Right atrium auricular region (tissue), 2 donors: Measurements from ENCODE around the gene NACC2. TPM values are rescaled to one million over a fixed set of nuclear protein-coding genes. Genes with fewer than 3 reads are reported as not detected.

Experiments
- DNase-seq: peaks from one replicate; pipeline ENCODE4 v3.0.0-alpha.2; 2019; ENCODE audit warnings: low spot score
- H3K27ac ChIP-seq, 2 donors: fragments of 200-600 bp; sonication (generic); 1 replicate in 1 of 2; 2 replicates in 1 of 2; pipeline ENCODE4 v1.5.1; 2016 to 2019
- H3K27me3 ChIP-seq, 2 donors: fragments of 200-600 bp; sonication (generic); one replicate each; pipeline versions ENCODE4 v1.5.1 to v1.6.0; 2017 to 2019
- H3K36me3 ChIP-seq: fragments of 200-600 bp; sonication (generic); one replicate; pipeline ENCODE4 v1.5.1; 2016
- H3K4me1 ChIP-seq, 2 donors: fragments of 200-600 bp; sonication (generic); one replicate each; pipeline versions ENCODE4 v1.5.1 to v1.6.0; 2017 to 2019
- H3K4me3 ChIP-seq, 2 donors: fragments of 200-600 bp; sonication (generic); 1 replicate in 1 of 2; 2 replicates in 1 of 2; pipeline ENCODE4 v1.5.1; 2017 to 2019; ENCODE audit warnings: mild to moderate bottlenecking in 1 of 2, moderate library complexity in 1 of 2
- H3K9me3 ChIP-seq, 2 donors: fragments of 200-600 bp; sonication (generic); one replicate each; pipeline ENCODE4 v1.5.1; 2019
- total RNA-seq, 2 donors: library from RNA; depleted of rRNA; stranded (reverse); fragments of >200 nt; gene quantifications; one replicate each; pipeline ENCODE4 v1.1.0, GENCODE V29; 2016
- TF ChIP-seq, protein P1 (sequence below), 2 donors: fragments of 200-600 bp; sonication (generic); IDR thresholded peaks; one replicate each; pipeline ENCODE4 v1.5.1; 2019; ENCODE audit warnings: antibody characterized with exemption in 2 of 2

NACC2 gene
- total RNA-seq, 2 donors from 2014 or later = 49.1 to 55.5 TPM

DNA sequence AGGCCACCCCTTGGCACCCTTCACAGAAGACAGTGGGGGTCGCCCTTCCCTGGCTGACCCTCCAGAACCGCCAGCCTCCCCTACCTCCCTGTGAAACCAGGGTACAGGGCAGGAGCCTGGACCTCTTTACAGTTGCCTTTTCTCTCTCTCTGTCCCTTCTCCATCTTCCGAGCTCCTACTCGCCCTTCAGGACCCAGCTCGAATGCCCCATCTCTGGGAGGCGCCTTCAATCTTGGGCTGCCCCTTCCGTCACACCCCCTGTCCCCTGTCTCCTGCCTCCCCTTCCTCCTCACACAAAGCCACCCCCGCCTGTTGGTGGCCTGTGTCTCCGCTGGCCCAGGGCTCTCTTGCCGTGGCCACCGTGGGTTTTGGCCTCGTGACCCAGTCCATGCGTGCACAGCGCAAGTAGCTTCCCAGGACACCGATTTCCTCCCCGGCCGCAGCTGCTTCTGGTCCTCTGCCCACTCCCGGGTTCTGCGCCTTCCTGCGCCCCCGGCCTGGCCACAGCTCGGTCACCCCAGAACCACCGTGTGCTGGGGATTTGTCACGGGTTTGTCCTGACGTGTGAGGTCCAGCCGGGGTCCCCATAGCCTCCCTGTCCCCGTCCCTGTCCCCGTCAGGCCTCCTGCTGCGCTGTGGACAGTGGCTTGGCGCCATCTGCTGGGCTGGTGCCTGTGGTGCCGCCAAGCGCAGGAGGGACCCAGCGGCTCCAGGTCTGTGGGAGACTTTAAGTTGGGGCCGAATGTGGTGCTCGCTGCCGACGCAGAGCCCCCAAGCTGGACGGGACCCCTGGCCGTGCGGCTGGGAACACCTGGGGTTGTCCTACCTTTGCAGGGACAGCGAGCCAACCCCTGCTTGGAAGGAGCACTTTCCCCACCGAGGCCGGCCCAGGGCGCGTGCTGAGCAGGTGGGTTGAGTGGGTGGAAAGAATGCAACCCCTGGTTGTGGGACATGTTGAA lies 27.6 kb upstream of the NACC2 start:
- Histone ChIP-seq H3K4me1 (peaks cover 0 to 28% of the 10 kb centered on the region in 2 donors), H3K27ac (no peak overlapping the region), H3K27me3 (no peaks in the 10 kb centered on the region), H3K4me3 (peak overlapping the region in 1 of 2 donors; percentile 26), H3K9me3 (no peaks in the 10 kb centered on the region), H3K36me3 (no peaks in the 10 kb centered on the region)
- TF ChIP-seq, protein P1, sequence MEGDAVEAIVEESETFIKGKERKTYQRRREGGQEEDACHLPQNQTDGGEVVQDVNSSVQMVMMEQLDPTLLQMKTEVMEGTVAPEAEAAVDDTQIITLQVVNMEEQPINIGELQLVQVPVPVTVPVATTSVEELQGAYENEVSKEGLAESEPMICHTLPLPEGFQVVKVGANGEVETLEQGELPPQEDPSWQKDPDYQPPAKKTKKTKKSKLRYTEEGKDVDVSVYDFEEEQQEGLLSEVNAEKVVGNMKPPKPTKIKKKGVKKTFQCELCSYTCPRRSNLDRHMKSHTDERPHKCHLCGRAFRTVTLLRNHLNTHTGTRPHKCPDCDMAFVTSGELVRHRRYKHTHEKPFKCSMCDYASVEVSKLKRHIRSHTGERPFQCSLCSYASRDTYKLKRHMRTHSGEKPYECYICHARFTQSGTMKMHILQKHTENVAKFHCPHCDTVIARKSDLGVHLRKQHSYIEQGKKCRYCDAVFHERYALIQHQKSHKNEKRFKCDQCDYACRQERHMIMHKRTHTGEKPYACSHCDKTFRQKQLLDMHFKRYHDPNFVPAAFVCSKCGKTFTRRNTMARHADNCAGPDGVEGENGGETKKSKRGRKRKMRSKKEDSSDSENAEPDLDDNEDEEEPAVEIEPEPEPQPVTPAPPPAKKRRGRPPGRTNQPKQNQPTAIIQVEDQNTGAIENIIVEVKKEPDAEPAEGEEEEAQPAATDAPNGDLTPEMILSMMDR (IDR thresholded peaks at IDR 0.05) = peak; percentile 87 to 99
- DNase-seq = peak; percentile 73

DNA sequence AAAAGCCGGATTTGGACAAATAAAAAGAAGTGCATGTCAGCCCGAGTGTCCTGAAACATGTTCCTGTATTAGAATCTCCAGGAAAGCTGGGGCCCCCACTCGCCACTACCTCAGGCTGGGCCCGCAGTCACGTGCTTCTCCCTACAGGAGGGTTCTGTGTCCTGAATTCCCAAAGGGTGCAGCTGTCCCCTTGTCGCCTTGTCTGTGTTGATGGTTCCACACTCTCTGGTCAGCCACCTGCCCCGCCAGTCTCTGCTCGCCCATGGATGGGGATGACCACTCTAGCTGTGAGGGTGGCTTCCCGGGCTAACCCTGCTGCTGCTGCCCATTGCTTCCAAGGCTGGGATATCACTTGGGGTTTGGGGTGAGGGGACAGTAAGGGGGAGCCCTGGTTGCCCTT lies 26.7 kb upstream of the NACC2 start:
- Histone ChIP-seq H3K27me3 (no peaks in the 10 kb centered on the region), H3K36me3 (no peaks in the 10 kb centered on the region), H3K4me1 (peaks cover 0 to 37% of the 10 kb centered on the region in 2 donors), H3K9me3 (no peaks in the 10 kb centered on the region), H3K27ac (no peak overlapping the region), H3K4me3 (no peak overlapping the region)
- DNase-seq = no peak
- TF ChIP-seq, protein P1 (IDR thresholded peaks at IDR 0.05) = no peak

DNA sequence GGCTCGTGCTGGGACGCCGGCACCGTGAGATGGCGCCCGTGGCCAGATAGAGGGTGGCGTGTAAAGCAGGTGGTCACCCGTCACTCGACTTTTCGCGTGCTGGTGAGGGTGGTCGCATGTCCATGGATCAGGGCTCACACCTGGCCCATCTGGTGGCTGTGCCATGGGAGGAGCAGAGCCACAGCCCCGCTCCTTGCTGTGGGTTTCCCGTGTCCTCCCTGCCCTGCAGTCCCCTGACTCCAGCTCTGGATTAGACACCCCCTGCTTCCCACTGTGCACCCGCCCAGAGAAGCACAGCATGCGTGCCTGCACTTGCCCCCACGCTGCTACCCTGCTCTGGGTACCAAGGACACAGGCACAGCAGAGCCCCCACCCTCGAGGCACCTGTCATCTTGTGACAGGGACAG lies 25.4 kb upstream of the NACC2 start:
- Histone ChIP-seq H3K36me3 (peaks cover 12% of the 10 kb centered on the region), H3K27me3 (no peaks in the 10 kb centered on the region), H3K27ac (no peak overlapping the region), H3K4me1 (peaks cover 0 to 38% of the 10 kb centered on the region in 2 donors), H3K4me3 (no peak overlapping the region), H3K9me3 (no peaks in the 10 kb centered on the region)
- TF ChIP-seq, protein P1 (IDR thresholded peaks at IDR 0.05) = no peak
- no peak for DNase-seq

DNA sequence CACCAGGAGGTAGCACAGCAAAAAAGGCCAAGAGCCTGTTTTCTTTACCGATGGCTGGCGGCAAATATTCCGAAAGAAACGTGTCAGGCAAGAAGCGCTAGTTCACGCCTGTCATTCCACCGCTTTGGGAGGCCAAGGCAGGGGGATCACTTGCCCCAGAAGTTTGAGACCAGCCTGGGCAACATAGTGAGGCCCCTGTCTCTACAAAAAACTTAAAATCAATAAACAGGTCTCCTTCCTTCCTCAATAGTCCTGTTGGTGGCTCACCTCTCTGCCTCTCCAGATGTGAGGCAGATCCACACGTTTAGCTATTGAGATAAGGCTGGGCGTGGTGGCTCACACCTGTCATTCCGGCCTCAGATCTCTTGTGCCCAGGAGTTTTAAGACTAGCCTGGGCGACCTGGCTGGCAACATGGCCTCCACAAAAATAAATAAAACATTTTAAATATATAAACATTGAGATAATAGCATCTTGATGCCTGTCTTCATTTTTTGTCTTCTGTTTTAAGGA lies 24.8 kb upstream of the NACC2 start:
- Histone ChIP-seq H3K36me3 (peaks cover 16% of the 10 kb centered on the region), H3K4me1 (peaks cover 0 to 38% of the 10 kb centered on the region in 2 donors), H3K4me3 (peak overlapping the region; percentile 87 to 92), H3K27ac (peak overlapping the region; percentile 98), H3K9me3 (no peaks in the 10 kb centered on the region), H3K27me3 (no peaks in the 10 kb centered on the region)
- no peak for DNase-seq
- TF ChIP-seq, protein P1 (IDR thresholded peaks at IDR 0.05) = no peak

DNA sequence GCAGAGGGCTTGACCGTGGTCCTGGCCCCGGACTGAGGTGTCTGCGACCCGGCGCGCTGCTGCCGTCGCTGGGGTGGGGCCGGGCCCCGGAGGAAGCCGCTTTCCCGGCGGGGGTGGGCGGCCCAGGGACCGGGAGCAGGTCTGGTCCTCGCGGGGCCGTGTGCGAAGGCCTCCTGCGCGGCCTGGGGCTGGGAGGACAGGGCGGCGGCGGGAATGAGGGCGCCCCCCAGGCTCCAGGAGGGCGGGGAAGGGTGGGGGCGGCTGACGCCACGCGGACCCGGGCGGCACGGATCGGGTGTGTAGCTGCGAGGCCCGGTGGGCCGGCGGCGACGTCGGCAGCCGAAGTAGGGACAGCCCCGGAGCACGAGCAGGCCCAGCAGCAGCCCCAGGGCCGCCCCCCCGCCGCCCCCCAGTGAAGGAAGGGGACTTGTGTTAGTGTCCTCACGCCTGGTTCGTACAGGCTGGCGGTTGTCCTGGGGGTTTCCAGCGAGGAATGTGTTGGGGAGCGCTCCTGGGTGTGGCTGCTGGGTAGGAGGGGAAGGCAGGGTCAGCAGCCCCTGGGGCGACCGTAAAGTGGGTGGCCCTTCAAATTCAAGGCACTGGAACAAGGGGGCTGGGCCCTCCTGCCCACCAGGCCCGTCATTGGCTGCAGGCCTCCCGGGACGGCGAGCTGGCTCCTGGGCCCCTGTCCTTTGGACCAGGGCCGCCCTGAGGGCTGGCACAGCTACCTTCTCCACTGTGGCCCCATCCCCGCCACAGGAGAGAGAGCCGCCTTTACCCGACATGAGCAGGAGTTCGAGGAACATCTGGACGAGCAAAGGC lies 24.2 kb upstream of the NACC2 start:
- H3K9me3 ChIP-seq = no peaks in the 10 kb centered on the region
- H3K27me3 ChIP-seq = no peaks in the 10 kb centered on the region
- peak overlapping the region; percentile 98 for H3K27ac ChIP-seq
- DNase-seq = no peak
- peaks cover 0 to 38% of the 10 kb centered on the region in 2 donors for H3K4me1 ChIP-seq
- peak overlapping the region; percentile 87 to 92 for H3K4me3 ChIP-seq
- TF ChIP-seq, protein P1 (IDR thresholded peaks at IDR 0.05) = peak in 1 of 2 donors; percentile 19
- peaks cover 16% of the 10 kb centered on the region for H3K36me3 ChIP-seq
